Gastroesophageal sphincter (tissue), 4 donors: ENCODE measurements around the gene GGT1. TPM values are rescaled to one million over a fixed set of nuclear protein-coding genes. Genes with fewer than 3 reads are reported as not detected.

Experiments
- ATAC-seq: fragments of 150-250 bp; one replicate; pipeline ENCODE4 v1.9.1; 2016; ENCODE audit warnings: mild to moderate bottlenecking, moderate library complexity
- H3K27ac ChIP-seq, 4 donors: fragments of 200-600 bp; sonication (generic) in 3 of 4; 1 replicate in 3 of 4; 2 replicates in 1 of 4; pipeline ENCODE4 v1.5.1; 2016 to 2019
- H3K27me3 ChIP-seq: fragments of 200-600 bp; sonication (generic); one replicate; pipeline ENCODE4 v1.5.1; 2019
- H3K36me3 ChIP-seq, 2 donors: fragments of 200-600 bp; sonication (generic); one replicate each; pipeline ENCODE4 v1.5.1; 2019; ENCODE audit warnings: control low read depth in 1 of 2
- H3K4me1 ChIP-seq, 3 donors: fragments of 200-600 bp; sonication (generic); 1 replicate in 2 of 3; 2 replicates in 1 of 3; pipeline ENCODE4 v1.5.1; 2016 to 2019; ENCODE audit warnings: control low read depth in 2 of 3
- H3K4me3 ChIP-seq, 2 donors: fragments of 200-600 bp; sonication (generic); one replicate each; pipeline ENCODE4 v1.5.1; 2019; ENCODE audit warnings: mild to moderate bottlenecking in 1 of 2, moderate library complexity in 1 of 2
- H3K9me3 ChIP-seq, 3 donors: fragments of 200-600 bp; sonication (generic); one replicate each; pipeline ENCODE4 v1.5.1; 2017 to 2019; ENCODE audit warnings: control low read depth in 2 of 3
- CTCF ChIP-seq, 4 experiments: fragments of 200-600 bp in 2 of 4; fragments of 450-650 bp in 2 of 4; sonication (generic) in 1 of 4; IDR thresholded peaks; one replicate each; pipeline ENCODE4 v1.5.1; 2017 to 2019; ENCODE audit warnings: antibody characterized with exemption in 4 of 4, mild to moderate bottlenecking in 2 of 4, moderate library complexity in 2 of 4
- EP300 ChIP-seq: sonication (generic); formaldehyde crosslinking; IDR thresholded peaks from one replicate; pipeline ENCODE4 v1.6.1; 2017; ENCODE audit warnings: antibody characterized with exemption, mild to moderate bottlenecking
- POLR2A ChIP-seq, 2 donors: fragments of 450-650 bp; IDR thresholded peaks; one replicate each; pipeline ENCODE4 v1.6.1; 2017; ENCODE audit warnings: antibody characterized with exemption in 2 of 2, mild to moderate bottlenecking in 2 of 2, moderate library complexity in 1 of 2
- POLR2AphosphoS5 ChIP-seq: sonication (generic); formaldehyde crosslinking; IDR thresholded peaks from one replicate; pipeline ENCODE4 v1.6.1; 2017; ENCODE audit warnings: antibody characterized with exemption
- WGBS, 2 donors: methylation state at CpG; one replicate each; pipeline ENCODE4 v1.1.5; 2018; ENCODE audit warnings: low coverage in 1 of 2; 5-methylcytosine and 5-hydroxymethylcytosine counted together
- total RNA-seq, 4 donors: library from RNA; depleted of rRNA; stranded (reverse); fragments of >200 nt; gene quantifications; one replicate each; pipeline ENCODE4 v1.1.0, GENCODE V29; 2016

GGT1 gene
- total RNA-seq, 4 donors from 2014 or later: 0.47 to 5.0 (median 3.7) TPM

GRCh38 chr22:24559471-24559870 lies 43.5 kb upstream of the GGT1 start:
- peaks cover 2 to 82% (median 21%) of the 10 kb centered on the region in 3 donors for H3K4me1 ChIP-seq
- WGBS, 2 donors: 20 to 49% methylated on average over 1 to 3 of the region's 4 CpGs

GRCh38 chr22:24563246-24563645 lies 39.7 kb upstream of the GGT1 start:
- ATAC-seq: no peak
- Histone ChIP-seq H3K4me1 (peaks cover 0 to 99% (median 16%) of the 10 kb centered on the region in 3 donors), H3K4me3 (no peak overlapping the region), H3K9me3 (no peaks in the 10 kb centered on the region), H3K27ac (peak overlapping the region in 2 of 4 donors; percentile 48 to 77), H3K36me3 (peaks cover 0 to 47% of the 10 kb centered on the region in 2 donors), H3K27me3 (no peaks in the 10 kb centered on the region)
- TF ChIP-seq EP300 (no peak), POLR2A (IDR thresholded peaks at IDR 0.05) (no peak), POLR2AphosphoS5 (no peak), CTCF (IDR thresholded peaks at IDR 0.05) (no peak)
- WGBS, 2 donors: 85 to 88% methylated on average over 2 of the region's 2 CpGs

More at GRCh38 chr22:24559471-24559870, 43.5 kb upstream of the GGT1 start:
- peak overlapping the region in 1 of 4 donors; percentile 7 for H3K27ac ChIP-seq
- TF ChIP-seq CTCF (IDR thresholded peaks at IDR 0.05): no peak
- TF ChIP-seq POLR2AphosphoS5: no peak
- no peak for TF ChIP-seq POLR2A (IDR thresholded peaks at IDR 0.05)
- TF ChIP-seq EP300: no peak
- H3K36me3 ChIP-seq: peaks cover 0 to 49% of the 10 kb centered on the region in 2 donors
- ATAC-seq: no peak
- H3K4me3 ChIP-seq: no peak overlapping the region
- no peaks in the 10 kb centered on the region for H3K9me3 ChIP-seq
- H3K27me3 ChIP-seq: no peaks in the 10 kb centered on the region

GRCh38 chr22:24564376-24565058 lies 38.5 kb upstream of the GGT1 start:
- WGBS, 2 donors: 11 to 22% methylated on average over 1 of the region's 2 CpGs
- no peaks in the 10 kb centered on the region for H3K9me3 ChIP-seq
- peaks cover 0 to 86% (median 15%) of the 10 kb centered on the region in 3 donors for H3K4me1 ChIP-seq
- ATAC-seq: peak; percentile 87
- peak overlapping the region; percentile 9 to 77 (median 58) for H3K27ac ChIP-seq
- TF ChIP-seq POLR2AphosphoS5 (peak; percentile 35), EP300 (no peak)
- H3K36me3 ChIP-seq: peaks cover 0 to 47% of the 10 kb centered on the region in 2 donors
- no peaks in the 10 kb centered on the region for H3K27me3 ChIP-seq
- no peak overlapping the region for H3K4me3 ChIP-seq

GRCh38 chr22:24565077-24565476 lies 37.9 kb upstream of the GGT1 start:
- WGBS, 2 donors: 92 to 94% methylated on average over 2 of the region's 2 CpGs
- Histone ChIP-seq H3K27ac (peak overlapping the region in 3 of 4 donors; percentile 48 to 68 (median 67)), H3K4me1 (peaks cover 0 to 81% (median 14%) of the 10 kb centered on the region in 3 donors), H3K36me3 (peaks cover 0 to 47% of the 10 kb centered on the region in 2 donors), H3K27me3 (no peaks in the 10 kb centered on the region), H3K9me3 (no peaks in the 10 kb centered on the region), H3K4me3 (no peak overlapping the region)
- TF ChIP-seq POLR2A (IDR thresholded peaks at IDR 0.05): no peak
- TF ChIP-seq EP300: no peak
- TF ChIP-seq CTCF (IDR thresholded peaks at IDR 0.05): no peak
- TF ChIP-seq POLR2AphosphoS5: no peak
- ATAC-seq: no peak

GRCh38 chr22:24566899-24567511 lies 36.0 kb upstream of the GGT1 start:
- ATAC-seq: no peak
- TF ChIP-seq CTCF (IDR thresholded peaks at IDR 0.05): no peak
- TF ChIP-seq EP300: no peak
- TF ChIP-seq POLR2AphosphoS5: no peak
- TF ChIP-seq POLR2A (IDR thresholded peaks at IDR 0.05): no peak
- H3K4me1 ChIP-seq: peaks cover 0 to 62% (median 14%) of the 10 kb centered on the region in 3 donors
- H3K27ac ChIP-seq: peak overlapping the region in 2 of 4 donors; percentile 9 to 14
- 51 to 63% methylated on average over 5 to 7 of the region's 8 CpGs for WGBS, 2 donors
- peaks cover 0 to 52% of the 10 kb centered on the region in 2 donors for H3K36me3 ChIP-seq
- H3K4me3 ChIP-seq: no peak overlapping the region
- H3K27me3 ChIP-seq: no peaks in the 10 kb centered on the region
- H3K9me3 ChIP-seq: no peaks in the 10 kb centered on the region
